OCI-M2 (cell line): ENCODE data around the gene ADAMTSL1.

Experiments used
- DNase-seq: peaks from one replicate; lab custom pipeline; 2025; ENCODE audit not compliant: unreplicated experiment; lab: John Stamatoyannopoulos, UW

ADAMTSL1 gene

GRCh38 chr9:18721267-18721994, 247.5 kb downstream of the ADAMTSL1 start:
- no peak for DNase-seq

- DNase-seq = no peak
These were observed 248.0 kb downstream of the ADAMTSL1 start for GRCh38 chr9:18721995-18722310.

GRCh38 chr9:18722882-18723281, 248.9 kb downstream of the ADAMTSL1 start:
- no peak for DNase-seq

GRCh38 chr9:18723366-18723765, 249.4 kb downstream of the ADAMTSL1 start:
- DNase-seq = no peak

- no peak for DNase-seq
These were observed 252.6 kb downstream of the ADAMTSL1 start for GRCh38 chr9:18726546-18726945.

DNA sequence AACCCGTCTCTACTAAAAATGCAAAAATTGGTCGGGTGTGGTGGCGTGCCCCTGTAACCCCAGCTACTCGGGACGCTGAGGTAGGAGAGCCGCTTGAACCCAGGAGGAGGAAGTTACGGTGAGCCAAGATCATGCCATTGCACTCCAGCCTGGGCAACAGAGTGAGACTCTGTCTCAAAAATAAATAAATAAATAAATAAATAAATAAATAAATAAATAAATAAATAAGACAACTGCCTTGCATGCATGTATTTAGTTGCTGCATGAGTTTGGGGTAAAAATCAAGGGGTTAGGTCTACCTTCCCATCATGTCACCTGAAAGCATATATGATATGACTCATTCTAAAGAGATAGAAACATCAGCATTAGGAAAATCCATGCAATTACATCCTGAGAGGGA, 254.0 kb downstream of the ADAMTSL1 start:
- DNase-seq = no peak

GRCh38 chr9:18728642-18729041, 254.7 kb downstream of the ADAMTSL1 start:
- DNase-seq = no peak

DNA sequence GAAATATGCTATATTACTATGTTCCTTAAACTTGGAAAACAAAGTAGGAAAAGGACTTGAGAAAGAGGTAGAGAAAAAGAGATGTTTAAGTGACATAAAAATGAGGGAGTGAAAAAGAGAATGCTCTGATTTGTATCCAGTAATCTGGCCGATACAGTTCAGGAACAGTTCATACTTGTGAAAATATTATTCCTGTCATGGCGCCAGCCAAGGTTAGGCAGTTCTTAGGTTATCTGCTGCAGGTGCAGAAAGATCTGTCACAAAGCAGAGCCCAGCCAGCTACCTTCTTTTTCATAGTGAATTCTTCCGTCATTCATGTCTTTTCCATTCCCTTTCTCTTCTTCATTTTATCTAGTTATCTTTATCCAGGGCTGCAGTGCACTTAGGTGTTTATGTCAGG, 256.3 kb downstream of the ADAMTSL1 start:
- DNase-seq = no peak

GRCh38 chr9:18739127-18739526, 265.2 kb downstream of the ADAMTSL1 start:
- DNase-seq = no peak

DNA sequence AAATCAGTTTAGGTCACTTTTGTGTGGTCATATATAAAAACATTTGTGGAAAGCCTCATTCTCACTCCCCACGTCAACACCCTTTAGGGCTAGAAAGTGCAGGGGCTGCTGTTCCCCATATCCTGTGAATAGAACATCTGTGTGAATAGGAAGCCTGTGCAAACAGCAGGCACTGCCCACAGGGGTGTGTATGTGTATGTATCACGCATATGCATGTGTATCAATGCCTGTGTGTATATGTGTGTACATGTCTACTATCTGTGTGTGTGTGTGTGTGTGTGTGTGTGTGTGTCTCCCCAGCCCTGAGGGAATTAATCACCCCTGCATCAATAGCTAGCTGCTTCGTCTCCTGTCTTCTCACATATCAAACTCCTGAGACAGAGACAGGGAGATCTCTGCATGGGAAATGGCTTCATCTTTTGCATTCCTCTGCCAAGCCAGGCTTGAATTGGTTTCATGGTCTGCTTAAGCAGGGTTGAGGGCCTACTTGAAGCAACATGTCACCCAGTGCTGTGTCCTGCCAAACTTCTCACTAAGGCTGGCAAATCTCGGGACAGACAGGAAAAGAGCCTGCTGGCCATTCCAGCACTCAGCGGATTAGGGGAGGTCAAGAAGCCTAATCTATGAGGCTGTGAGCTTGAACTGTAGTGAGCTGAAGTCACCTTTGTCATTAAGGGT, 265.8 kb downstream of the ADAMTSL1 start:
- DNase-seq = no peak

- no peak for DNase-seq
These were observed 267.4 kb downstream of the ADAMTSL1 start for GRCh38 chr9:18741359-18741758.

DNA sequence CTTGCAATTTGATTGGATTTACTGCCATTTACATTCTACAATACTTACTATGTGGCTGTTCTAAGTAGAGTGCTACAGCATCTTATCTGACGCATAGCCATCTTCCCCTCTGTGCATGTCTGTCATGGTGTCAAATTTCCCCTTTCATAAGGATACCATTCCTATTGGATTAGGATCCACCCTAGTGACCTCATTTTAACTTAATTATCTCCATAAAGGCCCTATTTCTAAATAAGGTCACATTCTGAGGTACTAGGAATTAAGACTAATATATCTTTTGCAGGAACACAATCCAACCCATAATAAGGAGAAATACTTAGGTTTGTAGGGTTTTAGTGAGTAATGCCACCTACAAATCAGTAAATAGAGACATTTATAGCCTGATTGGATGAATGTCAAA, 268.0 kb downstream of the ADAMTSL1 start:
- DNase-seq = no peak

GRCh38 chr9:18743421-18743820, 269.5 kb downstream of the ADAMTSL1 start:
- DNase-seq = no peak

DNA sequence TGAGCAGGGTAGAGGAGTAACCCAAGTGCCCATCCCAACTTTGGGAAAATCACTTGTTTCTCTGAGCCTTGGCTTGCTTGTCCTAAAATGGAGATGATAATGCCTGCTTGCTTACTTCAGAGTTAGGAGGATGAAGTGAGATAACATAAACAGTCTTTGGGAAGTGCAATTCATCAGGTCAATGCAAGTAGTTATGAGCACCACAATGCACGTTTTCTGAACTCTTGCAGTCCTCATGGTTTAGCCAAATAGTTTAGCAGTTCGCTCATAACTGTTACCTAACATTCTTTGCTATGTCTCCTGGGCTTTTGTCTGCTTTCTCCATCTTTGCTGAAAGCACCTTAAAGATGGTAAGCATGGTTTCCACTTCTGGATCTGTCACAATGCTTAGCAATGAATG, 270.0 kb downstream of the ADAMTSL1 start:
- DNase-seq = no peak

GRCh38 chr9:18745710-18746109, 271.8 kb downstream of the ADAMTSL1 start:
- DNase-seq = no peak

- no peak for DNase-seq
These were observed 272.7 kb downstream of the ADAMTSL1 start for GRCh38 chr9:18746631-18747030.

- no peak for DNase-seq
These were observed 273.6 kb downstream of the ADAMTSL1 start for GRCh38 chr9:18747595-18747994.

GRCh38 chr9:18748251-18748701, 274.3 kb downstream of the ADAMTSL1 start:
- no peak for DNase-seq

GRCh38 chr9:18749711-18750110, 275.8 kb downstream of the ADAMTSL1 start:
- no peak for DNase-seq

- no peak for DNase-seq
These were observed 280.0 kb downstream of the ADAMTSL1 start for GRCh38 chr9:18753904-18754303.

DNA sequence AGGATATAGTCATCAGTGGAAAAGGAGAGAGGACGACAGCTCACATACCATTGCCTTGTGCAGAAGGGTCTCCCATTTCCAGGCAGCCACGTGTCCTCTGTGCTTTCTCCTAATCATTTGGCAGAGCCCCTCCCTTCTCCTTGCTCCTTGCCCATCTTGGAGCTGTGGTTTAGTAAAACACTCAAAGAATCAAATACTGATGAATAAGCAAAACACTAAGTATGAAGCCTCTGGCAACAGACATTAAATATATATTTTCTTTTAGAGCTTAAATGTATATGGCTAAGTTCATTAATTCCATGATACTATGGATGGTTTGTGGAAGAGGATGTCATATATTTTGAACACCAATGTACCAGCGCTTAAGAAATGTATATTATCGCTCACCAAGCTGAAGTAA, 280.6 kb downstream of the ADAMTSL1 start:
- no peak for DNase-seq

- DNase-seq = no peak
These were observed 281.3 kb downstream of the ADAMTSL1 start for GRCh38 chr9:18755263-18755662.

DNA sequence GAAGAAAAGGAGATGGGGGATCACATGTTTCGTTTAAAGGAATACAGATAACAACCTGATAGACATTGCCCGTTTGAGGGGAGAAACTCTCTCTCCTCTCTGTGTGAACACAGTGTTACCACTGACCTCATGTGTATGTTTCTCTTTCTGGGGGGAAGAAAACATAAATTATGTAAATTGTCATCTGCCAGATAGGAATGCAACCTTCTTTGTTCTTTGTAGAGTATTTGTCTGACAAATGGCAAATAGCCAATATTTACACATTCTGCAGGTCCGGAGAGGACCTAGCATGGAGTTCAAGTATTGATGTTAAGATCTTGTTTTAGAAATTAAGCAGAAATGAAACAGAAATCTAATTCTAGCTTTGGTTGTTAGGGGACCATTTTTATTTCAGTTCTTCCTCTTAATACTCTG, 282.8 kb downstream of the ADAMTSL1 start:
- no peak for DNase-seq
